RWPE1 (cell line): ENCODE results near the gene HADHB.
"Not testable (repeated sequence)": the region's sequence is repeated elsewhere in the genome, so short reads cannot be mapped to it uniquely, and the experiment has no call there.

Source experiments
- CTCF ChIA-PET: fragments of 350-600 bp; sonication (Branson Sonifier 250); formaldehyde crosslinking; extraction: SDS; loops from one replicate; lab custom pipeline; 2021; lab: Yijun Ruan, JAX
- POLR2A ChIA-PET: fragments of 400-600 bp; formaldehyde crosslinking; extraction: SDS; loops from one replicate; lab custom pipeline; 2020; ENCODE audit warnings: antibody characterized with exemption; ENCODE audit not compliant: low non-redundant PET; lab: Yijun Ruan, JAX
- DNase-seq: peaks from one replicate; pipeline ENCODE4 v3.0.0; 2012; ENCODE audit warnings: low spot score
- H3K27ac ChIP-seq: fragments of 450-650 bp; 2 replicates; pipeline ENCODE4 v1.5.1; 2017
- CTCF ChIP-seq: fragments of 450-650 bp; conservative IDR thresholded peaks from 2 replicates; pipeline ENCODE4 v1.5.1; 2017; ENCODE audit warnings: low read depth, mild to moderate bottlenecking

HADHB gene

GRCh38 chr2:26298286-26298637 is 53.5 kb downstream of the HADHB start:
- ChIA-PET CTCF (interaction anchor here (0.6 kb wide), 1 partner anchor 9 kb away, joined by 3 read pairs; no protein-coding TSS in a partner anchor), POLR2A (no interaction called here)
- TF ChIP-seq CTCF, result no peak
- H3K27ac ChIP-seq, result peak overlapping the region; percentile 96
- DNase-seq, result no peak

- no peak for TF ChIP-seq CTCF
- peak; percentile 37 for DNase-seq
- ChIA-PET POLR2A (no interaction called here), CTCF (interaction anchor here (0.6 kb wide), 1 partner anchor 9 kb away, joined by 3 read pairs; no protein-coding TSS in a partner anchor)
- H3K27ac ChIP-seq, result peak overlapping the region; percentile 96
These were observed 54.1 kb downstream of the HADHB start for GRCh38 chr2:26298638-26299393.

GRCh38 chr2:26299471-26300101 is 54.8 kb downstream of the HADHB start:
- TF ChIP-seq CTCF, result no peak
- POLR2A ChIA-PET, result interaction anchor here (1.0 kb wide), 2 partner anchors 52 to 56 kb away, joined by 3 read pairs; no protein-coding TSS in a partner anchor
- peak overlapping the region; percentile 96 for H3K27ac ChIP-seq

GRCh38 chr2:26300234-26300925 is 55.6 kb downstream of the HADHB start:
- TF ChIP-seq CTCF, result no peak
- peak; percentile 34 for DNase-seq
- ChIA-PET POLR2A (interaction anchor here (1.0 kb wide), 2 partner anchors 53 to 57 kb away, joined by 3 read pairs; no protein-coding TSS in a partner anchor), CTCF (interaction anchor here (0.6 kb wide), 1 partner anchor 129 kb away, joined by 4 read pairs; no protein-coding TSS in a partner anchor)
- peak overlapping the region; percentile 96 for H3K27ac ChIP-seq

More at GRCh38 chr2:26299471-26300101, 54.8 kb downstream of the HADHB start:
- CTCF ChIA-PET, result interaction anchor here (0.6 kb wide), 1 partner anchor 128 kb away, joined by 4 read pairs; no protein-coding TSS in a partner anchor
- DNase-seq, result peak; percentile 39

- ChIA-PET POLR2A (no interaction called here), CTCF (no interaction called here)
- TF ChIP-seq CTCF, result no peak
- H3K27ac ChIP-seq, result peak overlapping the region; percentile 29; the same call in 1 of the 2 replicates
- DNase-seq, result peak; percentile 52
These were observed 58.1 kb downstream of the HADHB start for GRCh38 chr2:26302846-26303245.

- CTCF ChIA-PET, H3K27ac ChIP-seq, POLR2A ChIA-PET, DNase-seq: not testable (repeated sequence)
These were observed 60.4 kb downstream of the HADHB start for GRCh38 chr2:26305094-26305493.
